ENCODE results near the gene LRBA.
"Not testable (repeated sequence)": the region's sequence is repeated elsewhere in the genome, so short reads cannot be mapped to it uniquely, and the experiment has no call there.

DNA sequence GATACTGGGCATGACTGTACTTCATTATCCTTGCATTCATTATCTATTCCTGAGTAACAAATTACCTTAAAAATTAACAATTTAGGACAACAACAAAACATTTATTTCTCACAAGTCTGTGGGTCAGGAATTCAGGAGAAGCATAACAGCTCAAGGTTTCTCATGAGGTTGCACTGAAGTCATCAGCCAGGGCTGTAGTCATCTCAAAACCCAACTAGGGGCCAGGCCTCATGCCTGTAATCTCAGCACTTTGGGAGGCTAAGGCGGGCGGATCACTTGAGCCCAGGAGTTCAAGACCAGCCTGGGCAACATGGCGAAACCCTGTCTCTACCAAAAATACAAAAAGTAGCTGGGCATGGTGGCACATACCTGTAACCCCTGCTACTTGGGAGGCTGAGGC is 48.1 kb upstream of the LRBA start:
- TF ChIP-seq, protein P1, sequence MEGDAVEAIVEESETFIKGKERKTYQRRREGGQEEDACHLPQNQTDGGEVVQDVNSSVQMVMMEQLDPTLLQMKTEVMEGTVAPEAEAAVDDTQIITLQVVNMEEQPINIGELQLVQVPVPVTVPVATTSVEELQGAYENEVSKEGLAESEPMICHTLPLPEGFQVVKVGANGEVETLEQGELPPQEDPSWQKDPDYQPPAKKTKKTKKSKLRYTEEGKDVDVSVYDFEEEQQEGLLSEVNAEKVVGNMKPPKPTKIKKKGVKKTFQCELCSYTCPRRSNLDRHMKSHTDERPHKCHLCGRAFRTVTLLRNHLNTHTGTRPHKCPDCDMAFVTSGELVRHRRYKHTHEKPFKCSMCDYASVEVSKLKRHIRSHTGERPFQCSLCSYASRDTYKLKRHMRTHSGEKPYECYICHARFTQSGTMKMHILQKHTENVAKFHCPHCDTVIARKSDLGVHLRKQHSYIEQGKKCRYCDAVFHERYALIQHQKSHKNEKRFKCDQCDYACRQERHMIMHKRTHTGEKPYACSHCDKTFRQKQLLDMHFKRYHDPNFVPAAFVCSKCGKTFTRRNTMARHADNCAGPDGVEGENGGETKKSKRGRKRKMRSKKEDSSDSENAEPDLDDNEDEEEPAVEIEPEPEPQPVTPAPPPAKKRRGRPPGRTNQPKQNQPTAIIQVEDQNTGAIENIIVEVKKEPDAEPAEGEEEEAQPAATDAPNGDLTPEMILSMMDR (IDR thresholded peaks at IDR 0.05; ENCODE audit: low read length): not testable (repeated sequence)
- TF ChIP-seq EZH2 (optimal IDR thresholded peaks at IDR 0.05; ENCODE audit: low read depth, low read length): not testable (repeated sequence)

Measured in MM.1S (cell line).